ENCODE measurements around the gene INSM2.

The INSM2 gene

GRCh38 chr14:35533357-35534207, at the start of gene INSM2:
Gene INSM2, plus strand, starts transcription at chr14:35534164. Its CDS starts 89 bp downstream, at chr14:35534253.
- DNase-seq, result peak; percentile 78

GRCh38 chr14:35492569-35493014, 41.4 kb upstream of the INSM2 start:
- DNase-seq, result no peak

GRCh38 chr14:35495278-35495677, 38.7 kb upstream of the INSM2 start:
- no peak for DNase-seq

- DNase-seq, result no peak
Measured at GRCh38 chr14:35499180-35499579, 34.8 kb upstream of the INSM2 start.

GRCh38 chr14:35503646-35504045, 30.3 kb upstream of the INSM2 start:
- no peak for DNase-seq

GRCh38 chr14:35504260-35504659, 29.7 kb upstream of the INSM2 start:
- no peak for DNase-seq

- no peak for DNase-seq
Measured at GRCh38 chr14:35506461-35506860, 27.5 kb upstream of the INSM2 start.

- no peak for DNase-seq
Measured at GRCh38 chr14:35506927-35507326, 27.0 kb upstream of the INSM2 start.

- DNase-seq, result no peak
Measured at GRCh38 chr14:35509846-35510245, 24.1 kb upstream of the INSM2 start.

GRCh38 chr14:35512765-35513164, 21.2 kb upstream of the INSM2 start:
- no peak for DNase-seq

GRCh38 chr14:35515916-35516315, 18.0 kb upstream of the INSM2 start:
- DNase-seq, result no peak

- no peak for DNase-seq
Measured at GRCh38 chr14:35519986-35520385, 14.0 kb upstream of the INSM2 start.

GRCh38 chr14:35525695-35526094, 8.3 kb upstream of the INSM2 start:
- DNase-seq, result no peak

GRCh38 chr14:35526962-35527361, 7.0 kb upstream of the INSM2 start:
- no peak for DNase-seq

- no peak for DNase-seq
Measured at GRCh38 chr14:35531960-35532747, 1.8 kb upstream of the INSM2 start.

GRCh38 chr14:35532783-35533356, 1.1 kb upstream of the INSM2 start:
- DNase-seq, result no peak

GRCh38 chr14:35534208-35534872, 376 bp downstream of the INSM2 start:
- DNase-seq, result peak; percentile 31

GRCh38 chr14:35534873-35535482, 1.0 kb downstream of the INSM2 start:
- DNase-seq, result peak; percentile 64

- DNase-seq, result no peak
Measured at GRCh38 chr14:35535483-35536112, 1.6 kb downstream of the INSM2 start.

- no peak for DNase-seq
Measured at GRCh38 chr14:35539969-35540368, 6.0 kb downstream of the INSM2 start.

GRCh38 chr14:35543006-35543405, 9.0 kb downstream of the INSM2 start:
- no peak for DNase-seq

- no peak for DNase-seq
Measured at GRCh38 chr14:35549551-35549950, 15.6 kb downstream of the INSM2 start.

All from activated naive CD4-positive, alpha-beta T cell treated with anti-CD3 and anti-CD28 coated beads, Interleukin-2, amount 50 U/mL, for 16 hours (primary cell).